CD1c-positive myeloid dendritic cell (primary cell): ENCODE data around the gene SLC35F6.
"Not testable (repeated sequence)": the region's sequence is repeated elsewhere in the genome, so short reads cannot be mapped to it uniquely, and the experiment has no call there.

Experiments used
- DNase-seq: peaks from one replicate; pipeline ENCODE4 v3.0.0-alpha.2; 2016; ENCODE audit errors: extremely low spot score

Gene SLC35F6

DNA sequence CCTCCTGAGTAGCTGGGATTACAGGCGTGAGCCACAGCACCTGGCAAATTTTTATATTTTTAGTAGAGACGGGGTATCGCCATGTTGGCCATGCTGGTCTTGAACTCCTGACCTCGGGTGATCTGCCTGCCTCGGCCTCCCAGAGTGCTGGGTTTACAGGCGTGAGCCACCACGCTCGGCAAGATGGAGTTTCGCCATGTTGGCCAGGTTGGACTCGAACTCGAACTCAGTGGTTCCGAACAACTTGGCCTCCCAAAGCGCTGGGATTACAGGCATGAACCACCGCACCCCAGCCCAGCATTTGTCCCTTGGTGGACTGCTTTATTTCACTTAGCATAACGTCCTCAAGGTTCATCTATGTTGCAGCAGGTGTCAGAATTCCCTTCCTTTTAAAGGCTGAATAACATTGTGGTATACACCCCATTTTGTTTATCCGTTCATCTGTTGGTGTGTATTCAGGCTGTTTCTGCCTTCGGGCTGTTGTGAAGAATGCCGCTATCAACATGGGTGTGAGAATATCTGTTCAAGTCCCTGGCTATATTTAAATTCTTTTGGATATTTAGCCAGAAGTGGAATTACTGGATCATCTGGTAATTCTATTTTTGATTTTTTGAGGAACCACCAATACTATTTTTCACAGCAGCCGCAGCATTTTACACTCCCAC is 20.6 kb downstream of the SLC35F6 start:
- DNase-seq = no peak

DNA sequence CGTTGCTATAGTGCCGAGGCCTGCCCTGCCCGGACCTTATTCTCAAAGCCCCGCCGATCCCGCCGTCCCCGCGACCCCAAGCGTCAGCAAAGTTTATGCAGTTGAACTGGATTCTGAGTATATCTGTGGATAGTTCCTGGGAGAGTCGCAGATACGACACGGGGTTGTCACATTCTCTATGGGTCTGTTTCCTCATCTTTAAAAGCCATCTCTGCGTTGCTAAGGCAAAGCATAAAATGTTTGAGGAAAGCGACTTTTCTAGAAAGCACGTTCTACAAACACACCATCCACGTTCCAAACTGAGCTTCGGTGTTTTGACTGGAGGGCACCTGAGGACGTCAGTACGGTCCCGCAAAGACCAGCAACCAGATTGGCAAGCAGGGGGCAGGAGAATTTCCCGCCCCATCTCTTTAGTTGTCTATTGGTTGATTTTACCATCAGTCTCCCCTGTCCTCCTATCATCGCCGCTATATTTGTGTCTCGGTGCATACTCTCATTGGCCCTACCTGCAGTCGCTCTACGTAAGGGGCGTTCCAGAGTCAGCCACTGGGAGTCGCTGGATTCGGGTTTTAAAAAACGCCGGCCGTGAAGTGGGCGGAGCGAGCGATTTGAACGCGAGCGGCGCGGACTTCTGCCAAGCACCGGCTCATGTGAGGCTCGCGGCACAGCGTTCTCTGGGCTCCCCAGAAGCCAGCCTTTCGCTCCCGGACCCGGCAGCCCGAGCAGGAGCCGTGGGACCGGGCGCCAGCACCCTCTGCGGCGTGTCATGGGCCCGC is 21.5 kb downstream of the SLC35F6 start, which contains the start of gene CENPA:
CENPA (plus strand) TSS at position 626 of the 776 bp plus-strand sequence; CDS start at position 767, 141 bp downstream.
- peak; percentile 99 for DNase-seq

DNA sequence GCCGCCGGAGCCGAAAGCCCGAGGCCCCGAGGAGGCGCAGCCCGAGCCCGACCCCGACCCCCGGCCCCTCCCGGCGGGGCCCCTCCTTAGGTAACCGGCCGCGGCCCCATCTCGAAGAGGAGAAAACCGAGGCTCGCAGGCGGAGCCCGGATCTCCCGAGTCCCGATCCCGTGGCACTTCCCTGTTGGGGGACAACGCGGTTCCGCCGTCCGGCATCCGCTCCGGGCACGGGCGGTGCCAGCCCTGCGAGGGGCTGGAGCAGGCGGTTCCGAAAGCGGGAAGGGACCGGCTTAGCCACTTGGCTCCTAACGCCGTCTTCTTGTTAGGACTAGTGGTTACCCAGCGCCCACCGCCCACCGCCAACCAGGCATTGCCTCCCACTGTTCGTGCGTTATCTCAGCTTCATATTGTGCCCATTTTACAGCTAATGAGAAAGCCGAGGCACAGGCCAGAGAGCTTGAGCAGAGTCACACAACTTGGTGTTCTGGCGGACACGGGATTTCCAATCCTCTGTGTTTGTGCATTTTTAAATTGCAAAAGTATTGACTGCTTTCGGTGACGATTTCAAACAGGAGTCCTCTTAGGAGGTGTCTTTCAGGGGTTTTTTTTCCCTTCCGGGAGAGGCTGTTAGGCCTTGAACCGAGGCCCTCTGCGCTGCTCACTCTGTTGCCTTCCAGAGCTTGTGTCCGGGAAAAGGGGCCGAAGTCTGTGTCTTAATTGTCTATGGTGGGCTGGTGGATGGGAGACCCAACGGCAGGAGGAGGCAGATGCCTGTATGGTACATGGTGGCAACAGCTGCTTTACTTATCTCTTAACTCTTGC is 22.3 kb downstream of the SLC35F6 start:
- DNase-seq = peak; percentile 49

DNA sequence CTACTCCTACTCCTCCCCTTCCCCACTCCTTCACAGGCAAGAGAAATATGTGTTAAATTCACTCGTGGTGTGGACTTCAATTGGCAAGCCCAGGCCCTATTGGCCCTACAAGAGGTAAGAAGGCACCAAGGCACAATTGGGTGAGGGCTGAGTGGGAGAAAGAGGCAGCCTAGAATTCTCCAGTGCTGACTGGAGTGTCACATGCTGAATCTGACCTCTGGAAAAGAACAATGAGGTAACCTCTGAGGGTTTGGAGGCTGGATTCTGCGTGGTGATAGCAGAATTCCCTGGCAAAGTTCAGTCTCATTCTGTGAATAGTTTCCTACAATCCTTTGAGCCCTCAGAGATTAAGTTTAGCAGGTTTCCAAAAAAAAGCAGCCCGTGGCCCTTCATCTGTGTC is 28.6 kb downstream of the SLC35F6 start:
- no peak for DNase-seq

DNA sequence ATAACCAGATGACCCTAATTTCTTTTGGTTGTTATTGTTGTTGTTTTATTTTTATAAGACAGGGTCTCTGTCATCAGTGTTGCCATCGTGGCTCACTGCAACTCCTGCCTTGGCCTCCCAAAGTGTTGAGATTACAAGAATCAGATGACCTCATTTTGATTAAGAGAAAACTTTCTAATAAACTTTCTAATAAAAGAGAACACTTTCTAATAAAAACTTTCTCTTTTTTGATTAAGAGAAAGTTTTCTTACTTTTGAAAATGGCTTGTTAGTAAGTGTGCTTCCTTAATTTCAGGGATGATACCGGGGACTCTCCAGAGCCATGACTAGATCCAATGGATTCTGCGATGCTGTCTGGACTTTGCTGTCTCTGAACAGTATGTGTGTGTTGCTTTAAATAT is 29.4 kb downstream of the SLC35F6 start:
- no peak for DNase-seq

DNA sequence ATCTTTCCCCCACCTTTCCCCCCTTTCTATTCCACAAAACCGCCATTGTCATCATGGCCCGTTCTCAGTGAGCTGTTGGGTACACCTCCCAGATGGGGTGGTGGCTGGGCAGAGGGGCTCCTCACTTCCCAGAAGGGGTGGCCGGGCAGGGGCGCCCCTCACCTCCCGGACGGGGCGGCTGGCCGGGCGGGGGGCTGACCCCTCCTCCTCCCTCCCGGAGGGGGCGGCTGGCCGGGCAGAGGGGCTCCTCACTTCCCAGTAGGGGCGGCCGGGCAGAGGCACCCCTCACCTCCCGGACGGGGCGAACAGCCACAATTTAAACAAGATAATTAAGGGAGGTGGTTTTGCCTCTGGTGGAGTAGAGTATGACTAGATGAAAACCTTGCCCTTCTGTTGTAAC is 31.1 kb downstream of the SLC35F6 start:
- DNase-seq = not testable (repeated sequence)

DNA sequence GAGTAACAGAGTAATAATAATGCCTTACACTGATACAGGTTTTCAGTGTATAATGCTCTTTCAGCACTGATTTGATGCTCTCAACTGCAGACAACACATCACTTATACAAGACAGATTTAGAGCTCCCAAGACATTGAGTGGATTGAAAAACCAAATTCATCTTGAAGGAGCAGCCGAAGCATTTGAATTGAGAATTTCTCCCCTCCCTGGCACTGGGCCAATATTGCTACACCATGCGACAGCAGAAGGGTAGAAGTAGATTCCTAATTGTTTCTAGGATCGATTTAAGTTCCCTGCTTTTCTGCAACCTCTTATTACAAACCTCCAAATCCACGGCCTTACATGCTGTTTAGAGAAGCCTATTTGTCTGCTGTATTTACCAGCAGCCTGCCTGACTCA is 37.2 kb downstream of the SLC35F6 start:
- no peak for DNase-seq

DNA sequence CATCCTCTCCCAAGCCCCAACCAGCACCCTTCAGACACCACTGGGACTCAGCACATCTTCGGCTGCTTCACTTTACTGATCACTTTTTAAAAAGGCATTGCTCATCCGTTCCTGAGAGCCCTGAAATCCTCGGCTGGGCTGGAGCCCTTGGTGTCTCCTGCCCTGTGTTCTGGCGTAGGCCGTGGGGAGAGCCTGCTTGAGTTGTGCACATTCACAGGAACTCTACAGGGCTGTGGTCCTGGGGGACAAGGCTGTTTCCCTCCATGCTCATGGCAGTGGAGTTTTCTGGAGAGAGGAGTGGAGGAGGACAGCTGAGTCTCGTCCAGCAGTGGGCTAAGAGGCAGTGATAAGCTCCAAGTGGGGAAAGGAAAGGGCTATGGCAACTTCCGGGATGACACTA is 37.7 kb downstream of the SLC35F6 start:
- no peak for DNase-seq

DNA sequence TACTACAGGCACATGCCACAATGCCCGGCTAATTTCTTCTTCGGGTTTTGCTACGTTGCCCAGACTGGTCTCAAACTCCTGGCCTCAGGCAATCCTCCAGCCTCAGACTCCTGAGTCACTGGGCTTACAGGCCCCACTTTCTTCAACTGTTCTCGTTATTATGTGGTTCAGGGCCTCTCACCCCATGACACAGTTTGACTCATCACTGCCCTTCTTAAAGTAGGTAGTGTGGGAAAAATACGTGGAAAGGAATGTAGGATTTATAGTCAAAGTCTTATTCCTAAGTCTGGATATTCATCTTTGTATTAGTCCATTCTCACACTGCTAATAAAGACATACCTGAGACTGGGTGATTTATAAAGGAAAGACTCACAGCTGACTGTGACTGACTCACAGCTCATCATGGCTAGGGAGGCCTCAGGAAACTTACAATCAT is 41.2 kb downstream of the SLC35F6 start:
- DNase-seq = no peak

DNA sequence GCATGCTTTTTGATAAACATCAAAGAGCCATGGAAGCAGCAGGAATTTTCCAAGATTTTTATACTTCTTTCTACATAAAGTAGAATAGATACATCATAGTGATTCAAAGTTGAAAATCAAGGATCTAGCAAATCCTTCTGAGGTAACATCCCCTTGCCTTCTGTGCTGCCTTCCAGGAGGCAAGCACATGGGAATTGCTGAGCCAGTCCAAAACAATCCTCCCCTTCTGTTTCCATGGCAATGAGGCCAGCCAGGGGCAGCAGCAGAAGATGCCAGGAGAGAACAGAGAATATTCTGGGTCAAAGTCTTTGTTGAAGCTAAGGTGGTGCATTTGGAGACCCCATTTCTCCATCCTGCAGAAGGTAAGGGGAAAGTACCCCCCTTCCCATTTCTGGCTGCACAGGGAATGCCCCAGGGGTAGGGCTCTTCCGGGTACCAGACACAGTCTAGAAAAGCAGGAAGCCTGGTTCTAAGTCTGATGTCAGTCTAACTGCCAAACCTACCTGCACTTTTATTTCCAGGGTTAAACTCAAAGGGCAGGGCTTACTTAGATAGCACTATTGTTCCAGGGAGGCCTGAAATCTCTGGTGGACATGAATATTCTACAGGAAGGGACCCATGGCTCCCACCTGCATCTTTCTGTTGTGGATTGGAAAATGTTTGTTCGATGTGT is 43.8 kb downstream of the SLC35F6 start:
- no peak for DNase-seq

DNA sequence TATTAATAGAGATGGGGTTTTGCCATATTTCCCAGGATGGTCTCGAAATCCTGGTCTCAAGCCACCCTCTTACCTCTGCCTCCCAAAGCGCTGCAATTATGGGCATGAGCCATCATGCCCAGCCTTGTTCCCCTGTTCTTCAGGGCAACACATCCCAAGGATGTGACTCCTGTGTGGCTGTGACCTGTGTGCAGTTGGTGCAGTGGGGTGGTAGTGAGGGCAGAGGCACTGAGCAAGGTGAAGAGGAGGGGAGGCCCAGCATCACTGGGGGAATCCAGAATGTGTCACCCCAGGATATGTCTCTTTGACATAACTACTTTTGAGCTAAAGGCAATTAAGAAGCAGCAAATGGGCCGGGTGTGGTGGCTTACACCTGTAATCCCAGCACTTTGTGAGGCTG is 45.1 kb downstream of the SLC35F6 start:
- no peak for DNase-seq

DNA sequence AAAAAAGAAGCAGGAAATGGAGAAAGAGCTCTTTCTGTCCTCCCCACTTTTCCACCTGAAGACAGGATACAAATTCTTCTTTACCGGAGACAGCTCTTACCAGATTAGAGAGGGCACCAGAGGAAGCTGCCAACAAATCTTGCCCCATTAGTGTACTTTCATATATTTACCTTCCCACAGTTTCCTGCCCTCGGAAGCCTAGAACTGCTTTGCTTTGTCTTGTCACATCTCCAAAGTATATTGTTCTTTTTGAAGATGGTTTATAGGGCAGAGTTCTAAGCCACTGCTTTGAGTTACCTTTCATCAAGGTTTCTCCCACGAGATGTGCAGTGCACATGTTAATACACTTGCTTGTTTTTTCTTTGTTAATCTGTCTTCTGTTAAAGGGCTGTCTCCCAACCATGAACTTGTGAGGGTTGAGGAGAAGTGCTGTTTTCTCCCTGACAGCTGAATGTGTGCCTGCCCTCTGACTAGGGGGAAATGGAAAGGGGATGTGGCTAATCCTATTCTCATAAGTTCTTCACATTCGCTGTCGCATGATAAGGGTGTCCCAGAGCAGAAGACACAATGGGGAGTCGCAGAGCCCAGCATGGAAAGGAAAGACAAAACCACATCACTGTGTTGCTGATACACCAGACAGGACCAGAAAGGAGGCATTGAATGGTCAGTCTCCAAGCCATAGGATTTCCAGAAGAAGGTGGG is 45.9 kb downstream of the SLC35F6 start:
- peak; percentile 56 for DNase-seq

DNA sequence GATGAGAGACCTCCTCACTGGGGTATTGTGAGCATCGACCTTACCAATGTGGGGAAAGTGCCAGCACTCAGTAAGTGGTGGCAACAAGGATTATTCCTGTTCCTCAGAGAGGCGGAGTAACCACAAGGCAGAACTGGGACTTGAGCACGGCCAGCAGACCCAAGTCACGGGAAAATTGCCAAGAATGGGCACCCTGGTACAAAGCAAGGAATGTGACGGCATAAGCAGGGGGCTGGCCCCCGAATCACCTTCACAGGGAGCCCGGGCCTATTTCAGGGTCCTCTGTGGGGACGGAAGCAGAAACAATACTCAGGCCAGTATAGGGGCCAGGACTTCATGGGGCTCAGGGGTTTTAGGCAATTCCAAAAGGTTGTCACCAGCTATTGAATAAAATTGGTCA is 47.2 kb downstream of the SLC35F6 start:
- no peak for DNase-seq

DNA sequence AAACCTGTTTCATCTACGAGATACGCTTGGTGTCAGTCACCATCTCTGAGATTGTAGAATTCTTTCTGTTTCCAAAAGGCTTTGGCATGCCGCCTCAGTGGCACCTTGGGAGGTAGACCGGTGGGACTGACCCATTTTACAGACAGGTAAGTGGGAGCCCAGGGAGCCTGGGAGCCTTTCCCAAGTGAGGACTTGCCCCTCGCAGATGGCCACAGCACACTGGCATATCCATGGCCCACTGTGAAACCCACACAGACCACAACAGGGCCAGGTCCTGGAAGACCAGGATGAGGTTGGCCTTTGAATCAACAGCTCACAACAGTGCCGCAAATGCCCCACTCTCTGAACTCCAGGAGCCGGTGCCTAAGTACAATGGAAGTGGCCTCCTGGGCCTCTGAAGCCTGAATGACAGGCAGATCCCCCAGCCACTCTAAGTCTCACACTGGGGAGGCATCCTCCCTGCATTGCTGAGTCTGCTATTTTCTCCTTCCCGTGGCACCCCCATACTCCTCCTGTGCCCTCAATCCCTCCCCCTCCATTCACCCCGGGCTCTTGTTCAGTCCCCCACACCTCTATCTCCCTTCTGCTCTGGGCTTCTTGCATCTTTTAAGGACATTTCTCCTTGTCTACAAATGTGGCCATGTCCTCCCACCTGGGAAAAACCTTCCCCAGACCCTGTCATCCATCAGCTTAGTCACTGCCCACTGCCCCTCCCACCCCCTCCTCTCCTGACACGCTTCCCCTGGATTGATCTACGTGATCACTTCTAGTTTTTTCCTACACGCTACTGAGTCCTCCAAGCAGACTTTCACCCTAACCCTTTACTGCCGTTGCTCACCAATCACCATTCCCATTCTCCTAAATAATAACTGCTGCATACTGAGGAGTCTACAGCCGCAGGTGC is 48.0 kb downstream of the SLC35F6 start:
- no peak for DNase-seq

DNA sequence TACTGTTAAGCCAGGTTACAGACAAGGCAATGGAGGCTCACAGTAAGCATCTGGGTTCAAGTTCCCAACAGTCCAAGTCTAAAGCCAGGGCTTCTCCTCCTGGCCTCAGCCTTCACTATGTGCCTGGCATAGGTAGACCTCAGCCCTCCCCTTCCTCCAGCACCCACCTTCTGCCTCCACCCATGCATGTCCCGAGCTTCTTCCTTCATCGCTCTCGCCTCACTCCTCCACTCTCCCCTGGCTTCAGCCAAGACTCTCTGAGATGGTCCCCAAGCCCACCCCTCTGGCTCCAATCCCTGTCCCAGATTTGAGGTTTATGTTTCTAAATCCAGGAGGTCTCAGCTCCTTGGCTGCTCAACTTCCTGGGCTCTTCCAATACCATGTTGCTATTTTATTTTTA is 48.6 kb downstream of the SLC35F6 start:
- no peak for DNase-seq

DNA sequence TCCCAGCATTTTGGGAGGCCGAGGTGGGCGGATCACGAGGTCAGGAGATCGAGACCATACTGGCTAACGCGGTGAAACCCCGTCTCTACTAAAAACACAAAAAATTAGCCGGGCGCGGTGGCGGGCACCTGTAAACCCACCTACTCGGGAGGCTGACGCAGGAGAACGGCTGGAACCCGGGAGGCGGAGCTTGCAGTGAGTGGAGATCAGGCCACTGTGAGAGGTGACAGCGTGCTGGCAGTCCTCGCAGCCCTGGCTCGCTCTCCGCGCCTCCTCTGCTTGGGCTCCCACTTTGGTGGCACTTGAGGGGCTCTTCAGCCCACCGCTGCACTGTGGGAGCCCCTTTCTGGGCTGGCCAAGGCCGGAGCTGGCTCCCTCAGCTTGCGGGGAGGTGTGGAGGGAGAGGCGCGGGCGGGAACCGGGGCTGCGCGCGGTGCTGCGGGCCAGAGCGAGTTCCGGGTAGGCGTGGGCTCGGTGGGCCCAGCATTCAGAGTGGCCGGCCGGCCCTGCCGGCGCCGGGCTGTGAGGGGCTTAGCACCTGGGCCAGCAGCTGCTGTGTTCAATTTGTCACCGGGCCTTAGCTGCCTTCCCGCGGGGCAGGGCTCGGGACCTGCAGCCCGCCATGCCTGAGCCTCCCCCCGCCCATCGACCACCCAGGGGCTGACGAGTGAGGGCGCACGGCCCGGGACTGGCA is 50.1 kb downstream of the SLC35F6 start:
- not testable (repeated sequence) for DNase-seq

DNA sequence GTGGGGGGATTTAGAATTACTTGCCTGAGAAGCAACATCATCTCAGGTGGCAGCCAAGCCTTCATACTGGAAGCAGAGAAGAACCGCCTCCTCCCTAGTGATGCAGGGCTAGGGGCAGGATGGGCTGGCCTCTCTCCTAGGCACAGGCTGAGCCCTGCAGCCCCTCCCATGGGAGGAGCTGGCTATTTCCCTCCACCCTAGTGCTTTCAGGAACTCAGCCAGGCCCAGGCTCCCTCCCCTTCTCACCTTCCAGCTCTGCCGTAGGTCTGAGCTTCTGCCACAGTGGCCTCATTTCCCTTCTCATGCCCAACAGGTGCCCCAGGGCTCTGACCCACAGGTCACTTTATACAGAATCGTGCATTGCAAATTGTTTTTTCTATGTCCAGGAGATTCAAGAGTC is 52.8 kb downstream of the SLC35F6 start:
- DNase-seq = peak; percentile 6

DNA sequence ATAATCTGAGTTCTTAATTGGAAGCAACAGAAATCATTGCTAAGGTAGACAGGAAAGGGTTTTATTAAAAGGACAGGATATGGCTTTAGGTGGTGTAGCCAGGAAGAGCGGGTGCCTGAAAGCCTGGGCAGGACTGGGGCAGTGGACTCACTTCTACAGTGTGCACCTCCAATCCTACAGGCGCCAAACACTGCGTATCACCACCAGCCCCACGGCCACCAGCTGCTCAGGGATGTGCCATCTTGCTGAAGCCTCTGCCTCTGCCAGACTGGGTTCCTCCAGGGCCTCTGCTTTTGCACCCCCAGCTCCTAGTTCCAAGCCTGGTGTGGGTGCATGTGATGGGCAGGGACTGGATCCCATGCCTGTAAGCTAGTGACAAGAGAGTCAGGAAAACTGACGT is 54.2 kb downstream of the SLC35F6 start:
- no peak for DNase-seq

DNA sequence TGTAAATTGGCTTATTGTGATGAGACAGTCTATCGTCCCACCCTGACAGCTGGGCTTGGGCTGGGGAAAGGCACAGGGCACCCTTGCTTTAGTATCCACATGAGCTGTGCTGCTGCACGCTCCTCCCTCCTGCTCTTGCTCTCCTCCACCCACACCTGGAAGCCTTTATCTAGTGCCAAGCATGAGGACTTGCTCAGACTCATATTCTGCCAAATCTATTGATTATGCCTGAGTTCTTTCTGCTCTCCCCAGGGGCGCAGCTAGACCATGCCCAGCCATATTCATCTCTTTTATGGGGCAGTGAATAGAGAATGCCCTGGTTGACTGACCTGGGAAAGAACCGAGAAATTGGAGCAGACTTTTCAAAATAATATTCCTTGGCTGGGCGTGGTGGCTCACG is 54.9 kb downstream of the SLC35F6 start:
- DNase-seq = no peak

DNA sequence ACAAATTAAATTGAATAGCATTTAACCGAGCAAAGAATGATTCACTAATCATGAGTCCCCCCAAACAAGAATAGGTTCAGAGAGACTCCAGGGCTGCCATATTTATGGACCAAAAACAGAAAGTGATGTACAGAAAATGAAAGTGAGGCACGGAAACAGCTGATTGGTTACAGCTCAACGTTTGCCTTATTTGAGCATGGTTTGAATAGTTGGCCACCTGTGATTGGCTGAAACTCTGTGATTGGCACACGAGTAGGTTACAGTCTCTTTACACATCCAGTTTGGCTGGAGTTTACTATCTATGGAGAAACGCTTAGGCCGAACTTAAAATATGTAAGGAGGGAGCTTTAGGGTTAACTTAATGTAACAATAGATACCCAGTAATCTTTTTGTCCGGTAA is 56.8 kb downstream of the SLC35F6 start:
- no peak for DNase-seq
